WI38 (cell line): ENCODE data around the gene RBMS3.
"Not testable (repeated sequence)": the region's sequence is repeated elsewhere in the genome, so short reads cannot be mapped to it uniquely, and the experiment has no call there.

Experiments used
- H3K4me3 ChIP-seq: 2 replicates; pipeline ENCODE4 v1.5.1; 2011; ENCODE audit warnings: low read depth, mild to moderate bottlenecking, control low read depth, low read length
- TF ChIP-seq, protein P1 (sequence below): IDR thresholded peaks from 2 replicates; pipeline ENCODE4 v1.5.1; 2012; ENCODE audit warnings: low read depth, mild to moderate bottlenecking, control low read depth, low read length

The RBMS3 gene

DNA sequence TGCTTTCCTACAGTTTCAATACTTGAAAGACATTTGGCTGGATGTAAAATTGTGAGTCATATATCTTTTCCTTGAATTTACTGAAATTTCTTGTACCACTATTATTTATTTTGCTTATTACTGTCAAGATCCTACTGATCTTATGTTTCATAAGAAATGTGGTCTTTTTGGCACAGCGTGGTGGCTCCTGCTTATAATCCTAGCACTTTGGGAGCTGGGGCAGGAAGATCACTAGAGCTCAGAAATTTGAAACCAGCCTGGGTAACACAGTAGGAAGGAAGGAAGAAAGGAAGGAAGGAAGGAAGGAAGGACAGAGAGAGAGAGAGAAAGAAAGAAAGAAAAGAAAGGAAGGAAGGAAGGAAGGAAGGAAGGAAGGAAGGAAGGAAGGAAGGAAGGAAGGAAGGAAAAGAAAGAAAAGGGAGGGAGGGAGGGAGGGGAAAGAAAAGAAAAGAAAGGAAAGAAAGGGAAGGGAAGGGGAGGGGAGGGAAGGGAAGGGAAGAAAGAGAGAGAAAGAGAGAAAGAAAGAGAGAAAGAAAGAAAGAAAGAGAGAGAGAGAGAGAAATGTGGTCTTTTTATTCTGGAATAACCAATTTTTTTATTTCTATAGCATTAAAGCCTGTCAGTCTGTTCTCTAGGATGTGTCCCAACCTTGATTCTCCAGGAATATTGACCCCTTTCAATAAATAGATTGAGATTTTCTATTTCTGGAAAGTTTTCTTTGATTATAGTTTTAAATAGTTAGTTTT lies 753.5 kb downstream of the RBMS3 start:
- TF ChIP-seq, protein P1, sequence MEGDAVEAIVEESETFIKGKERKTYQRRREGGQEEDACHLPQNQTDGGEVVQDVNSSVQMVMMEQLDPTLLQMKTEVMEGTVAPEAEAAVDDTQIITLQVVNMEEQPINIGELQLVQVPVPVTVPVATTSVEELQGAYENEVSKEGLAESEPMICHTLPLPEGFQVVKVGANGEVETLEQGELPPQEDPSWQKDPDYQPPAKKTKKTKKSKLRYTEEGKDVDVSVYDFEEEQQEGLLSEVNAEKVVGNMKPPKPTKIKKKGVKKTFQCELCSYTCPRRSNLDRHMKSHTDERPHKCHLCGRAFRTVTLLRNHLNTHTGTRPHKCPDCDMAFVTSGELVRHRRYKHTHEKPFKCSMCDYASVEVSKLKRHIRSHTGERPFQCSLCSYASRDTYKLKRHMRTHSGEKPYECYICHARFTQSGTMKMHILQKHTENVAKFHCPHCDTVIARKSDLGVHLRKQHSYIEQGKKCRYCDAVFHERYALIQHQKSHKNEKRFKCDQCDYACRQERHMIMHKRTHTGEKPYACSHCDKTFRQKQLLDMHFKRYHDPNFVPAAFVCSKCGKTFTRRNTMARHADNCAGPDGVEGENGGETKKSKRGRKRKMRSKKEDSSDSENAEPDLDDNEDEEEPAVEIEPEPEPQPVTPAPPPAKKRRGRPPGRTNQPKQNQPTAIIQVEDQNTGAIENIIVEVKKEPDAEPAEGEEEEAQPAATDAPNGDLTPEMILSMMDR: no peak
- H3K4me3 ChIP-seq: no peak overlapping the region

DNA sequence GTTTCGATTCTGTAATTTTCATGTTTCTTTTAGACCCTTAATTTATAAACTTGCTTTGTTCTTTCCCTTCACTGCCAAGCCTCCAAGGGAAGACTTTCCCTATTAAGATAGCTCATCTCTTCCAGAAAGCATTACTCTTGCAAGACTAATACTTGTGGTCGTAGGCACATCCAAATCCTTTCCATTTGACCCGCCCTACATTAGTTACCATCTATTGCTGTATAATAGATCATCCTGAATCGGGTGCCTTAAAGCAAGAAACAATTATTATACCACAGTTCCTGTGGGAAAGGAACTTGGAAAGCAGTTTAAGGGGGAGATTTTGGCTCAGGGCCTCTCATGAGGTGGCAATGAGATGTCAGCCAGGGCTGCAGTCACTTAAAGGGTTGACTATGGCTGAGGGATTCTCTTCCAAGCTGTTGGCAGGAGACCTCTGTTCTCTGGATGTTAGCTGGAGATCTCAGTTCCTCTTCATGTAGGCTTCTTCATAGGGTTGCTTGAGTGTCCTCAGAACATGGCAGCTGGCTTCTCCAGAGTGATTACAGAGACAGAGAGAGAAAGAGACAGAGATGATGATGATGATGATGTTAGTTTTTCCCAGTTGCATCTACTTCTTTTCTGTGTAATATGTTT lies 755.2 kb downstream of the RBMS3 start:
- TF ChIP-seq, protein P1: no peak
- H3K4me3 ChIP-seq: no peak overlapping the region

- TF ChIP-seq, protein P1: no peak
- H3K4me3 ChIP-seq: no peak overlapping the region
Observed at GRCh38 chr3:30040126-30040525, 759.3 kb downstream of the RBMS3 start.

DNA sequence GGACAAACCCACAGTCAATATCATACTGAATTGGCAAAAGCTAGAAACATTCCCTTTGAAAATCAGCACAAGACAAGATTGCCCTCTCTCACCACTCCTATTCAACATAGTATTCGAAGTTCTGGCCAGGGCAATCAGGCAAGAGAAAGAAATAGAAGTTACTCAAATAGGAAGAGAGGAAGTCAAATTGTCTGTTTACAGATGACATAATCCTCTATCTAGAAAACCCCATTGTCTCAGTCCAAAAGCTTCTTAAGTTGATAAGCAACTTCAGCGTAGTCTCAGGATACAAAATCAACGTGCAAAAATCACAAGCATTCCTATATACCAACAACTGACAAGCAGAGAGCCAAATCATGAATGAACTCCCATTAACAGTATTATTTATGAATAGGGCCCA lies 760.6 kb downstream of the RBMS3 start:
- not testable (repeated sequence) for H3K4me3 ChIP-seq

DNA sequence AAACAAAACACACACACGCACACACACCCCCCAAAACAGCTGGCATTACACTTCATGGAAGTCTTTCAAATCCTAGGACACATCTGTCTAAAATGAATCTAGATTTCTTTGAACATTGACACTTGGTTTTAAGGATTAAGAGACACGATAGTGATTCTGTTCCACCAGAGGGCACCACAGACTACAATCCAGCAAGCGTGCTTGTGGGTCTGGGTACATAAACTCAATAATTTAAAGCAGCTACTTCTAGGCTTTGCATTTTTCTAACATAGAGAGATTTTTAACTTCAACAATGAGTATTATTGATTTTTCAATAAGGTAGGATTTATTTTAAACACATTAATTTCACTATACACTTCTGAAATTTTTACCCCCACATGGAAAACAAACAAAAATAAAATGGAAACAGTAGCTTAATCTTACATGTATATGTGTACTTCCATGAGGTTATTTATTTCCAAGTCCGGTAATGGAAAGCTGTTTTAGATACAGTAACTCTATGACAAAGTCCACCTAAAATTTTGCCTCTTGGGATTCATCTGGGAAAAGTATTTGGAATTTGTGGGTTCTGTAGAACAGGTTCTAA lies 761.5 kb downstream of the RBMS3 start:
- TF ChIP-seq, protein P1: peak; percentile 54
- no peak overlapping the region for H3K4me3 ChIP-seq

DNA sequence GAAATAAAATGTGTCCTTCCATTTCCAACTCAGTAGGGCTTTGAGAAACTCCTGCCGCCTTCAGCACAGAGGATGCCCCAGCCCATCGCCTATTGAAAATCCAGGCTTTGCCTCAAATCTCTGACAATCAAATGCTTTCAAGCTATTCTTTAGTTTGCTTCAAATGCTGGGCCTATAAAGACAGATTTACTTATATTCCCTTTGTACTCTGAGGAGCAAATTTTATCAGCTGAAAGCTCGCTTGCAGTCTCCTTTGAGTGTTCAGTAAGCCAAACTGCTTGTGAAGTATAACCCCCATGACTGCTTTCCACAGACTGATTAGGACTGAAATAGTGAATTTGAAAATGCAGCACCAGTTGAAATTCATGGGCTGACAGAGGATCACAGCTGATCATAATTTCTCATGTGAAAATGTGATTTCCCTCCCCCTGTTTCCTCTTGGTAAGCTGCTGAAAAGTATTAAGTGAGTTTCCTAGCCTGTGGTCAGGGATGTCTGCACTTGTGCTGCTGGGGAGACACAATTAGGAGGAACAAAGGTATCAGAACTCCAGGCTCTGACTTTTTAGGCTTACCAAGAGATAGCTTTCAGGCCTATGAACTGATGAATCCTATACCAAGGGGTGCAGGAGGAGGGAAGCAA lies 762.2 kb downstream of the RBMS3 start:
- TF ChIP-seq, protein P1: no peak

DNA sequence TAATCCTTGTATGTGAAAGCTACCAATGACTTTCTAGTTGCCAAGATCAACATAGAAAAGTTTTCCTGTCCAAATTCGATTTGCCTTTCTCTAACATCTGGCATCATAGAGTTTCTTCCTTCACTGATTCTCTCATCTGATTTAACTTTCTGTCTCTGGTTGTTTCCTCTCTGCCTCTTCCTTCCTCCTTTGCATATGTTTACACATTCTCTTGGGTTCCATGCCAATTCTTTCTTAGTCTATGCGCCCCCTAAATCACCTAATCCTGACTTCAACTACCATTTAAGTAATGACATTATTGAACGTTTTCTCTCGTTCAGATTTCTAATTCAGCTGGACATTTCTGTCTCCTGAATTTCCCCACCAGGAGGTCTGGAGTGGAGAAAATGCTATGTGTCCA lies 763.6 kb downstream of the RBMS3 start:
- TF ChIP-seq, protein P1: no peak
- no peak overlapping the region for H3K4me3 ChIP-seq

More for the DNA sequence above, 762.2 kb downstream of the RBMS3 start:
- no peak overlapping the region for H3K4me3 ChIP-seq
